ENCODE results near the gene EGFR.

The EGFR gene

DNA sequence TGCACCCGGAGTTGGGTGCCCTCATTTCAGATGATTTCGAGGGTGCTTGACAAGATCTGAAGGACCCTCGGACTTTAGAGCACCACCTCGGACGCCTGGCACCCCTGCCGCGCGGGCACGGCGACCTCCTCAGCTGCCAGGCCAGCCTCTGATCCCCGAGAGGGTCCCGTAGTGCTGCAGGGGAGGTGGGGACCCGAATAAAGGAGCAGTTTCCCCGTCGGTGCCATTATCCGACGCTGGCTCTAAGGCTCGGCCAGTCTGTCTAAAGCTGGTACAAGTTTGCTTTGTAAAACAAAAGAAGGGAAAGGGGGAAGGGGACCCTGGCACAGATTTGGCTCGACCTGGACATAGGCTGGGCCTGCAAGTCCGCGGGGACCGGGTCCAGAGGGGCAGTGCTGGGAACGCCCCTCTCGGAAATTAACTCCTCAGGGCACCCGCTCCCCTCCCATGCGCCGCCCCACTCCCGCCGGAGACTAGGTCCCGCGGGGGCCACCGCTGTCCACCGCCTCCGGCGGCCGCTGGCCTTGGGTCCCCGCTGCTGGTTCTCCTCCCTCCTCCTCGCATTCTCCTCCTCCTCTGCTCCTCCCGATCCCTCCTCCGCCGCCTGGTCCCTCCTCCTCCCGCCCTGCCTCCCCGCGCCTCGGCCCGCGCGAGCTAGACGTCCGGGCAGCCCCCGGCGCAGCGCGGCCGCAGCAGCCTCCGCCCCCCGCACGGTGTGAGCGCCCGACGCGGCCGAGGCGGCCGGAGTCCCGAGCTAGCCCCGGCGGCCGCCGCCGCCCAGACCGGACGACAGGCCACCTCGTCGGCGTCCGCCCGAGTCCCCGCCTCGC, at the start of gene EGFR:
EGFR (plus strand) TSS at position 657 of the 830 bp plus-strand sequence. CDS start 261 bp downstream, outside the sequence.
- peak; percentile 70 for DNase-seq

DNA sequence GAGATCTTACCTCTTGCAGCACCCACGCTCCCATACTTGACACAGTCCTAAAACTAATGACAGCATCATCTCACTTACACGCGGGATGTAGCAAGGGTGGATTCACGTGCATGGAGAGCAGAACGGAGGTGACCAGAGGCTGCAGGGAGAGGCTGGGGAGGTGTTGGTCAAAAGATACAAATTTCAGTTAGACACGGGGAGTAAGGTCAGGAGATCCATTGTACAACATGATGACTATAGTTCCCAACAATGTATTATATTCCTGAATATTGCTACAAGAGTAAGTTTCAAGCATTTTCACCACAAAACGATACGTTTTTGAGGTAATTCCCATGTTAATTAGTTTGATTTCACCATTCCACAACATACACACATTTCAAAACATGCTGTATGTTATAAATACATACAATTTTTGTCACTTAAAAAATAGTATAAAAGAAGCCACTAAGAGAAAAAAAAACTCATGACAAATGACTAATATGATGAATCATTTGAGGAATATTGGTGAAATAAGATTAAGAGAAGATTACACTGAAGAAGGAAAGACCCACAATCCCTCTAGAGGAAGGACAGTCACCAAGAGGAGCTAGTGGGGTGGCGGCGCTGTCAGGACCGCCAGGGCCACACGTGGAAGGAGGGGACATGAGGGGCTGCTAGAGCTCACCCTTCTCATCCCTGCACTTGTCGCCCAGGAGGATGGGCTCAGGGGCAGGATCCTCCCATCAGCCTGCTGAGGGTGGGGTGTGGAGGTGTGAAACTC, 49.4 kb upstream of the EGFR start:
- DNase-seq, result no peak

DNA sequence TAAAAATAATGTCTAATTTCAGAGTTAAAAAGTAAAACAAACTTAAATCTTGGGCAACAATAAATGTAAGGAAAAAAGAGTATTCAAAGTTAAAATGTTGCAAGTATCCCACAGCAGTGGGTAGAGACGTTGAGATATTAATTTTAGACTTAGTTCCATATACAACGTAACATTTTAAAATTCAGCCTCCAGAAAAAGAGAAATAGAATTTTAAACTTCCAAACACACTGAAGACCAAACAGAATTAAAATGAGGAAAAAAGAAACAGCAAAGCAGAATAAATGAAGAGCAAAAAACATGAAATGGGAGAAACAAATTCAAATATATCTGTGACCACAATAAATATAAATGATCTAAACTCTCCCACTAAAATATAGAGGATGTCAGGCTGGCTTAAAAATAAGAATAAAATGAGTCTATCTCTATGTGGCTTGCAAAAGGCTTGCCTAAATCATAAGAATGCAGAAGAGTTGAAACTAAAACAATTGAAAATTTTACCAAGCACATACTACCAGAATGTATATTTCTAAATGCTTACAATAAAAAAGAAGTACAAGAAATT, 46.0 kb upstream of the EGFR start:
- no peak for DNase-seq

DNA sequence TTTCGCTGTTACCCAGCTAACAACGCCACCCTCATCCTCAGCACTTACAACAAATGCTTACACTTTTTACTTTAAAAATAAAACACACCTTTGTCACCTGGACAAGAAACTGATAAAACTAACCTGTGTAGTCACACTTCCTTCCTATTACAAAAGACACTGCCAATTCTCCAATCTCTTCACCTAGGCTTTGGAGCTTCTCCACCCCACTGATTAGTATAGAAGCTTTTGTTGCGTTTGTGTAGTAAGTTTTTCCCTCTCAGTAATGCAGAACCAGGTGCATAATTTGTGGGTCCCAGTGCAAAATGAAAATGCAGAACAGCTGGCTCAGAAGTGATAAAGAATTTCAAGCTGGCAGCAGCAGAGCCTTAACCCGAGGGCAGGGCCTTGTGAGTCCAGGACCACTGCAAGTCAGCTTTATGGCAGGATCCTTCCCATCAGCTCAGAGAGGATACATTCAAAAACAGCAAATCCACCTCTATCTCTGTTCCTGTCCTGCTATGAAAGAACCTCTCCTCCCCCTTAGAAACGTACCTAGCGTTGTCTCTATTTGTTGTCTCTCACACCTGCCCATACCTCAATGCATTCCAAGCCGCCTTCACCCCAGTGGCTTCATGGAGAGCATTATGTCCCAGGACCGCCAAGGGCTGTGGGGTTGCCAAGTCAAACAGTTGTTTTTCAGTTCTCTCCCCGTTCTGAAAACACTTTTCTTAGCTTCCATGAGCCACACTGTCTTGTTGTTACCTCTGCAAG, 40.3 kb upstream of the EGFR start:
- DNase-seq, result no peak

DNA sequence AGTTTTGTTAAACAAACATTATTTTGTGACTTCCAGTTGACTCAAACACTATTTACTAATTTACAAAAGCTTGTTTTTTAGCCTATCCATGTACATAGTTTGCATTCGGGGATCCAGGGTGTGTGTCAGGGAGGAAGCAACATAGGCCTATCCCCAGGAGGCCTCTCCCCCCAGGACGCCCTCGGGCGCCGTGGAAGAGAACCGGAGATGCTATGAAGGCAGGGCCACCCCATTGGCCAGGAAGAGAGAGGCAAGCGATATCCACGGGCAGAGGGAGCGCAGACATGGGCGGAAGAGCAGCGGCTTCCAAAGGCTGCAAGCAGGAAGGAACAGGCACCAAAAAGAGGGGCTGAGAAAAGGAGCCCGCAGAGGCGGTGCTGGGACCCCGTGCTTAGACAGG, 38.3 kb upstream of the EGFR start:
- no peak for DNase-seq

DNA sequence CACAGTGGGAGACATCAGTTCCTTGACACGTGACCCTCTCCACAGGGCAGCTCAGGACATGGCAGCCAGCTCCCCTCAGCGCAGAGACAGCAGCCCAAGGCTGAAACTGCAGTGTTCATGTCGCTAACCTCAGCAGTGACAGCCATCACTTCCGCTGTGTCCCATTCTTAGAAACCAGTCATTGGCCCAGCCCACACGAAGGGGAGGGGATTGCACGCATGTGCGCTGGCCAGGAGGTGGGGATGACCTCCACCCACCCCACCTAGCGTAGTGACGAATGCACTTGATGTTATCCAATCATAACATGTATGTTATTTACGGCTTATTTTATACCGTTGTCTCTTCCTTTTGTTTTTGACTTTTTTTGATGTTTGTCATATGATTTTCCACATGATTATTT, 36.9 kb upstream of the EGFR start:
- DNase-seq, result no peak

DNA sequence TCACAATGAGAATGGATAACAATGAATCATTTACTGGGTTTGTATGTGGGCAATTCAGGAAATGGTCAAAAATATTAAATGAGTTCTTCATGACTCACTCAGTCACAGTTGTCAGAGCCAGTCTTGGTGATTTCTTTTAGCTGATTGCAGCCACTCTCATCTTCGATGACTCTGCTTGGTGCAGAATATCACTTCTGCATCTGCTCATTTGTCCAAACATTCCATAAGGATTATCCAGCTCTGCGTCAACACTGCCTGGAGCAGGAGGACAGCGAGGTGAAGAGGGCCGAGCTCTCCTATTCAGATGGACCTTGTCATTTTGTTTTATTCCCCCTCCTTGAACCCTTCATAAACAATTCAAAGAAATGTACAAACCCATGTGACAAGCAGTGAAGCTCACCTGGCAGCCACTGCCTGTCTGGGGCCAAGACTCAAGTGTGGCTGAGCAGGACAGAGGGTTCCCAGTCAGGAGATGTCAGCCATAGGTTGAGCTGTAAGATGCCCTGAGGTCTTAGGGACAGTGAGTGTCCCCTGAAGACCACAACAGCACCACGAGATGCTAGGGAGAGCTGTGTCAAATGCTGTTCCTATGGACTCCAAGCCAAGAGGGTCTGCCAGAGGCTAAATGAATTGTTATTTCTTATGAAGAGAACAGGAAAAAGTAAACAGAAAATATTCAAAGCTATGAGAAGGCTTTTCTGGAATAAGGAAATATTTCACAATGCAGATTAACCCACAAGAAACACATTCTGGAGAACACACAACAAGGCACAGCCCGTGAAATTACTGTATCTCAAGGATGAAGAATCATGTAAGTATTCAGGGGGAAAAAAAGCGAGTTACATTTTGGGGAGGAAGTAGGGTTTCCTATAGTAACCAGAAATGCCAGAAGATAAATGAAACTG, 33.1 kb upstream of the EGFR start:
- DNase-seq, result peak; percentile 84

DNA sequence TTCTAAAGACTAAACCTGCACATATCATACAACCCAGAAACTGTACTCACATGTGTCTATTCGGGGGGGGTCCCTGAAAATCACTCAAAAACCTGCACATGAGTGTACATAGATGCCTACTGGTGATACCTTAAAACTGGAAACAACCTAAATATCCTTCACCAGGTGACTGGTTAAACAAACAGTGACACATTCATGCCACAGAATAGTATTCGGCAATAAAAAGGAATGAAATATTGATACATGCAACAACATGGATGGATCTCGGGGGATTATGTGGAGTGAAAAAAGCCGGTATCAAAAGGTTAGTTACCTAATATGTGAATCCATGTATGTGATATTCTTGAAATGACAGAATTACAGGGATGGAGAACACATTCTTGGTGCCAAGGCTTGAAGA, 32.1 kb upstream of the EGFR start:
- DNase-seq, result no peak

DNA sequence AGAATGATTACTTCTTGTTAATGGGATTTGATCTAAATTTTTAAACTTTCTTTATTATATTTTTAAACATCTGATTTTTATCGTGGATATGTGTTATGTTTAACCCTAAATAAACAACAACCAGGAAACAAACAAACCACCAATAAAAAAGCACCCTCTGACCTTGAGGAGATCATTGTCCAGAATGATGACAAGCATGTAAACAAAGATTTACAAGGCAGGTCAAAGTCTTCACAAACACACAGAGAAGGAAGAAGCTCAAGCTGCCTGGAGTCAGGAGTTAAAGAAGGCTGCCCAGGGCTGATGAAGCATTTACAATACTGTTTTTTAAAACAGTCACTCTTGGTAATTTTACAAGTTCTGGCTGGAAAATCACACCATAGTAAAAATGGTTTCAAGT, 31.0 kb upstream of the EGFR start:
- DNase-seq, result no peak

DNA sequence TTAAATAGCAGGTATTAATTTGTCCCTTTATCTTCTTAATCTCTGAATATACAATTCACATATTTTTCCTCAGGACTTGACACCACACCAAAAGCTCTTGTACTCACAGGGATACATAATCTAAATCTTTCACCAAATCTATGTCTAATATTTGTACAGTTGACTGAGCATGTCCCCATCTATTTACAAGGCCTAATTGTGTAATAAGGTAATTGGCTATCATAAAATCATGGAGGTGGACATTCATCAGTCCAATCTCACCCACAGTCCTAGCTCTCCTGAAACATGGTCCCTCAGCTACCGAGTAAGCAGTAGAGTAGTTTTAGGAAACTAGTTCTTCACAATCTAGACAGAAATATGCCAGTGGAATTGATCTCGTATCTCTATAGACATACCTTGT, 30.3 kb upstream of the EGFR start:
- no peak for DNase-seq

DNA sequence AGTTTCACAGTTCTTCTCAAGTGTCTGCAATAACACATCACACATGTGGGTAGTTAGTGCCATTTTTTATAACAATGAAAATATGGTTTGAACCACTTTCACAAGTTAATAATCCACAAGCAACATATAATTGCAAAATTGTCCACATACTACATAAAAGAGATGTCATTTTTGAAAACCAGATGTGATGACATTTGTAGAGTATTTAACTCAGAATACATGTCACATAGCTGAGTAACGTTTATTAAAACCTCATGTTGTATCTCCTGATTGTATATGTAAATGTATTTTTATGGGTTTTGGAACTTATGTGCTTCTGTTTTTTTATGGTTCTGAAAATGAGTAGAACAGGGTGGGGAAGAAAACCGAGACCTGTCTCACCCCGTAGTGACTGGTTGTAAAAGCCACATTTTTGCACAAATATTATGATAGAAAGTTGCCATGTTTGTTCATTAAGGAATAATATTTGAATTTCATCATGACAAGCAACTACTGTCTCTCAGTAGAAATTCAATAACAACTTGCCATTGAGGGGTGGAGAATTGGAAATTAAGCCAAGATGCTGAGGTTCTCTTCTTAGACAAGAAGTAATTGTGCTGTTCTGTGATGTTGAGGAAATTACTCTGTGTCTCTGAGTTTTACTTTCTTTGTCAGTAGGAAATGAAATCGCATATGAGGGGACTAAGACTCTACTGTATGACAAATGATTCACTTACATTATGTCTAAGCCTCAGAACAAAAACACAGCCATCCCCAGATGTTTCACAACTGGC, 29.2 kb upstream of the EGFR start:
- DNase-seq, result peak; percentile 53

DNA sequence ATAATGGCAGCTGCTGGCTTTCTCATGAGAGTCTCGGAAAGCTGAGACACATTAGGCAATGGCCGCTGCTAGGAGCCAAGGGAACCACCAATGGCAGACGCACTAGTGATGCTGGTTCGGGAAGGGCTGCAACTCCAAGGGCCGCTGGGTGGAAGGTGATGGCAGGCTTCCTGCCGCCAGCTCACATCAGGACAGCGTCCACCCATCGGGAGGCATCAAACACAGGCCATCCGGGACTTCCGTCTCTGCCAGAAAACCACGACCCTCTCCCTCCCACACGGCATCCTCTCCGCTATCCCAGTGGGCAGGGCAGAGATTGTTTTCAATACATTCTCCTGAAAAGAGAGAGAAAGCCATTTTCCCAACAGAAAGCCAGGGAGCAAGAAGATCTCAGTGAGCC, 27.5 kb upstream of the EGFR start:
- no peak for DNase-seq

DNA sequence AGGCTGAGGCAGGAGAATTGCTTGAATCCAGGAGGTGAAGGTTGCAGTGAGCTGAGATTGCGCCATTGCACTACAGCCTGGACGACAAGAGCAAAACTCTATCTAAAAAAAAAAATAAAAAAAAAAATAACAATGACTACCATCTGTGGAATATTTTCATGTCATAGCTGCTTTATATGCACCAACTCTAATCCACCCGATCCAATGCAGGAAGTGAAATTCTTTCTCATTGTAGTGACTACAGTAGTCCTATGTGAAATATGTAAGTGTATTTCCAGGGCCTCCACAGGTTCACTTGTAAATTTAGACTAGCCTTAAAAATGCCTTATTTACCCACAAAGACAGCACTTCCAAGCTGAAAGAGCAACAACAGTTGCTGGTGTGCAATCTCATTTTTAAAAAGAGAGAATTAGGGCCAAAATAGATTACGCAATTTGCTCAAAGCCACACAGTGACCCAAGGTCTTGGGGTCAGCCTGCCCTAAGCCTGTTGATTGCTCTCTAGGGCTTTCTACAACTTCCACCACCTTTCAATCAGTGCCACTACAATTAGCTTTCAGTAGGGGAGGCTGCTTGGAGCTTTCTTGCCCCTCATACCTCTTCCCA, 25.8 kb upstream of the EGFR start:
- DNase-seq, result peak; percentile 14

DNA sequence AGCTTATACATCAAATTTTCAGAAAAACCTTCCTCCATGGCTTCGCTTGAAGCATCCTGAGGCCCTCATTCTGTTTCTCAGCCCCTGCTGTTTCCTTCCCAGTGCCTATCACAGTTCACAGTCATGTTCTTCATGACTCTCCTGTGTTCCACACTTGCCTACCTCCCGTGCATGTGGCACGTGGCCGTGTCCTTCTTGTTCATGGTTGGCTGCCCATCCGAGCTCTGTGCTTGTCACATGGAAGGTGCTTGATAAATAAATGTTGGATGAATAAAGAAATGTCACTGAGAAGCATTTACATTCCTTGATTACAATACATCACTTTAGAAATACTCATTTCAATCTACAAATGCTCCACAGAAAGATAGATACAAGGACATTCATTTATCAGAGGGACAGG, 23.7 kb upstream of the EGFR start:
- DNase-seq, result no peak

DNA sequence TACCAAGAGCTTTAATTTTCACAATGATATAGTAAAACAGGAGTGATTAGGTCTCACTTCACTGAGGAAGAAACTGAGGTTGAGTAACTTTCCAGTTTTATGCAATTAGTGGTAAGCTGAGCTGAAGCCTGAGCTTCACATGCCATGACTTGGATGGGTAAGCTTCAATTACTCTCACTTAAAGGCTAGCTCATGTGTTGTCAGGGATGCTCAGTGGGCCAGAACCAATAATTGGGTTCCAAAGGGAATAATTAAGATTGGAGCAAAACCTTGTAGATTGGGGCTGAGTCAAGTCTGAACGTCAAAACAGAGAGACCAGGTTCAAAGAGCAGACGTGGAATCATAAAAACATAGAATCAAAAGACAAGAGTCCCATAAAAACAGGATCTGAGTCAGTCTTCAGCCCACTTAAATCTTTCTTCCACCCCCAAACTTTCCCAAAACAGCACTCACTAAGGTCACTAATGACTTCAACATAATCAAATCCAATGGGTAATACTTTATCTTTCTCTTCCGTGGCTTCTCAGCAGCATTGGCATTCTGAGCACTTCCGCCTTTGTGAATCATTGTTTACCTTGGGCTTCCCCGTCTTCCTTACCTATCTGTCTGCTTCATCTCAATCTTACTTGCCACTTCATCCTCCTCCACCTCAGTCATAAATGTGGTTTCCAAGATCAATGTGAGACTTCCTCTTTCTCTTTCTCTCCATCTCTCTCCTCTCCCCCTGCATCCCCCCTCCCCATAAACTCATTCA, 23.0 kb upstream of the EGFR start:
- peak; percentile 50 for DNase-seq

DNA sequence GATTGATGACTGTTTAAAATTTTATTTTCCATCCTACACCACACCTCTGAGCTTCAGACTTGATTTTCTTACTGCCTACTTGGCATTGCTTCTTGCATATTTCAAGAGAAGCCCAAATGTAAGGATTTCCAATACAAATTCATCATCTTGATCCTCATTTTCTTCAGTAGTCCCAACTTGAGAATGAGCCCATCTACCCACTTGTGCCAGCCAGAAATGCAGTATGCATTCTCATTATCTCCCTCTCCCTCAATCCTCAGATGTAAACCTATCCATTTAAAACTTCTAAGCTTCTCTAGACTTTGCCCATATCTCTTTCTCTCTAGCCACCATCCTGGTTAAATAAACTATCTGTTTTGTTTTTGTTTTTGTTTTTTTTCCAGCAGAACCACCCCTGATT, 22.4 kb upstream of the EGFR start:
- no peak for DNase-seq

DNA sequence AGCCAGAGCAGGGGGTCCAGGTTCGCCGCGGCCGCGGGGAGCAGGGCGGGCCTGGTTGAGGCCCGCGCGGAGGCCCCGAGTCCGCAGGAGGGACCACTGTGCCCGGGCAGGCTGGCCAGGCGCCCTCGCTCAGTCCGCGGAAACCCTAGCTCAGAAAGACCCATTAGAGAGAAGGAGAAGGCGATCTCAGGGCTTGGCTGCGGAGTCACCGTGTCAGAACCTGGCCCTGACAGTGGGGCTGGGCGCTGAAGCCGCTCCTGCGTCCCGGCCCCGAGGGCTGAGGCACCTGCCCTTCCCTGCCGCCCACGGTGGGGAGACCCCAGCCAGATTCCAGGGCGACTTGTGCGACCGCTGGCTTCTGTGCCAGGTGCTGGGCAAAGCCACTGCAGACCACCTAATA, 14.2 kb upstream of the EGFR start:
- no peak for DNase-seq

DNA sequence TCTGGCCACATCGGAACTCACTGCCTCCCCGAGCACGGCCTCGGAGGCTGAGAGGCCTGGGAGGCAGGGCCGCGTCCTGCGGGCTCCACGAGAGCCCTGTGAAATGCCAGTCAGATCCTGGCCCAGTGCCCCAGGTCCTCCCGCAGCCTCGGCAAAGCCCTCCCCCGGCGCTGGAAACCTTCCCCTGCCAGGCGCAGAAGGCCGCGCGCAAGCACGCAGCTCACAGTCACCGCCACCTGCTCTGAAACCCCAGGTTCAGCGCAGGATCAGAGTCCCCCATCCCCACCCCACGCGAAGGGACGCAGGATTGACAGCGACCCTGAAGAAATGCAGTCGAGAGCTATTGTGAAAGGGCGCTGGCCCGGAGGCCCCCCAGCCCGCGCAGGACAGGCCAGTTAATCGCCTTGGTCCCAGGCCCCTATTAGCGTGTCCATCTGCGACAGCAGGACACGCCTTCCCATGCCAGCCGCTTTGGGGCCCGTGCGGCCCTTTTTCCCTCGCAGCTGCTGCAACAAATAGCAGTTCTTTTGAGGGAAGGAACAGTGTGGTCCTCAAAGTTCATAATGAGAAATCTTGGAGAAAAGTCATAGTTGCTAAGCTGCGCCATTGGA, 13.5 kb upstream of the EGFR start:
- DNase-seq, result no peak

DNA sequence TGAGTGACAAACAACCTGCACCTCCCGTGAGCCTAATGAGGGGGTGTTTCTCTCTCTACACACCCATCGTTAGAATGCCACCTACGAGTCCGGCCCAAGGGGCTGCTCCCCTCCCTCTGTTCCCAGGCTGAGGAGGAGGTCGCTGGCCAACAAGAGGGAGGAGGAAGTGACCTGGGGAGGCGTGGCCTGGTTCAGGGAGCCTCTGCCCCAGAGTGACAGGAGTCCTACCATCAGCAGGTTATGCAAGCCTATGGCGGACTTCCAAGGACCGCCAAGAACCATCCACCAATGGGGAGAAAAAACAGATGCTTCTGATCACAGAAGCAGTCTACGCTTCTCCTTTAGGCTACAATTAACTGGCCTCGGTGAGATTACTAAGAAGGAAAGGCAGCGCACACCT, 12.3 kb upstream of the EGFR start:
- DNase-seq, result no peak

DNA sequence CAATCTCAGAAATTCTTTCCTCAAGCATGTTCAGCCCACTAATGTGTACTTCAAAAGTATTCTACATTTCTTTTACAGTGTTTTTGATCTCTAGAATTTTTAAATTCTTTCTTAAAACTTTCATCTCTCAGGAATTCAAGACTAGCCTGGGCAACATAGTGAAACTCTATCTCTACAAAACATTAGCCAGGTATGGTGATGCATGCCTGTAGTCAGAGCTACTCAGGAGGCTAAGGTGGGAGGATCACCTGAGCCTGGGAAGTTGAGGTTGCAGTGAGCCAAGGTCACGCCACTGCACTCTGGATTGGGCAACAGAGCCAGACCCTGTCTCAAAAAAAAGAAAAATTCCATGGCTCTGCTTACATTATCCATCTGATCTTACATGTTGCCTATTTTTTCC, 5.0 kb upstream of the EGFR start:
- no peak for DNase-seq

All from fibroblast of upper back skin (primary cell).